ENCODE data around the gene HMG20A.

The HMG20A gene

GRCh38 chr15:77420610-77421369, at the start of gene HMG20A:
HMG20A (plus strand) TSS chr15:77420888; CDS start chr15:77458408, 37,520 bp downstream.
- Histone ChIP-seq H3K9me3 (ENCODE audit: low read depth, low read length) (no peaks in the 10 kb centered on the region), H3K36me3 (ENCODE audit: insufficient read depth, low read length) (no peaks in the 10 kb centered on the region), H3K9ac (ENCODE audit: insufficient read length) (peak within 1 kb of the TSS; percentile 95), H3K4me3 (peak within 1 kb of the TSS; percentile 96), H3K27ac (peak within 1 kb of the TSS; percentile 94)
- DNase-seq (ENCODE audit: low read depth, low spot score): peak; percentile 89
- TF ChIP-seq POLR2AphosphoS5 (IDR thresholded peaks at IDR 0.05; ENCODE audit: borderline replicate concordance, low read depth, low read length): peak; percentile 73; the same call in 1 of the 2 replicates
- no peak for TF ChIP-seq FOXP2 (optimal IDR thresholded peaks at IDR 0.05; ENCODE audit: control extremely low read depth, extremely low read length, insufficient read depth)

- H3K9ac ChIP-seq (ENCODE audit: insufficient read length): no peak overlapping the region
- H3K4me3 ChIP-seq: no peak overlapping the region
- H3K27ac ChIP-seq: no peak overlapping the region
- TF ChIP-seq EZH2 (IDR thresholded peaks at IDR 0.05) (no peak), FOXP2 (optimal IDR thresholded peaks at IDR 0.05; ENCODE audit: control extremely low read depth, extremely low read length, insufficient read depth) (no peak), POLR2AphosphoS5 (IDR thresholded peaks at IDR 0.05; ENCODE audit: borderline replicate concordance, low read depth, low read length) (no peak)
- no peak for DNase-seq (ENCODE audit: low read depth, low spot score)
- H3K9me3 ChIP-seq (ENCODE audit: low read depth, low read length): no peaks in the 10 kb centered on the region
- no peaks in the 10 kb centered on the region for H3K36me3 ChIP-seq (ENCODE audit: insufficient read depth, low read length)
Observed at GRCh38 chr15:77371850-77372563, 48.7 kb upstream of the HMG20A start.

- Histone ChIP-seq H3K4me3 (no peak overlapping the region), H3K36me3 (ENCODE audit: insufficient read depth, low read length) (no peaks in the 10 kb centered on the region), H3K27ac (no peak overlapping the region), H3K9me3 (ENCODE audit: low read depth, low read length) (no peaks in the 10 kb centered on the region), H3K9ac (ENCODE audit: insufficient read length) (no peak overlapping the region)
- TF ChIP-seq FOXP2 (optimal IDR thresholded peaks at IDR 0.05; ENCODE audit: control extremely low read depth, extremely low read length, insufficient read depth) (no peak), EZH2 (IDR thresholded peaks at IDR 0.05) (no peak), POLR2AphosphoS5 (IDR thresholded peaks at IDR 0.05; ENCODE audit: borderline replicate concordance, low read depth, low read length) (no peak)
- no peak for DNase-seq (ENCODE audit: low read depth, low spot score)
Observed at GRCh38 chr15:77373441-77373840, 47.2 kb upstream of the HMG20A start.

- TF ChIP-seq EZH2 (IDR thresholded peaks at IDR 0.05) (no peak), FOXP2 (optimal IDR thresholded peaks at IDR 0.05; ENCODE audit: control extremely low read depth, extremely low read length, insufficient read depth) (no peak), POLR2AphosphoS5 (IDR thresholded peaks at IDR 0.05; ENCODE audit: borderline replicate concordance, low read depth, low read length) (no peak)
- Histone ChIP-seq H3K36me3 (ENCODE audit: insufficient read depth, low read length) (no peaks in the 10 kb centered on the region), H3K9ac (ENCODE audit: insufficient read length) (no peak overlapping the region), H3K27ac (no peak overlapping the region), H3K4me3 (no peak overlapping the region), H3K9me3 (ENCODE audit: low read depth, low read length) (no peaks in the 10 kb centered on the region)
- no peak for DNase-seq (ENCODE audit: low read depth, low spot score)
Observed at GRCh38 chr15:77375133-77375532, 45.6 kb upstream of the HMG20A start.

GRCh38 chr15:77376770-77377169, 43.9 kb upstream of the HMG20A start:
- Histone ChIP-seq H3K27ac (no peak overlapping the region), H3K9me3 (ENCODE audit: low read depth, low read length) (no peaks in the 10 kb centered on the region), H3K36me3 (ENCODE audit: insufficient read depth, low read length) (no peaks in the 10 kb centered on the region), H3K4me3 (no peak overlapping the region), H3K9ac (ENCODE audit: insufficient read length) (no peak overlapping the region)
- DNase-seq (ENCODE audit: low read depth, low spot score): no peak
- TF ChIP-seq POLR2AphosphoS5 (IDR thresholded peaks at IDR 0.05; ENCODE audit: borderline replicate concordance, low read depth, low read length) (no peak), FOXP2 (optimal IDR thresholded peaks at IDR 0.05; ENCODE audit: control extremely low read depth, extremely low read length, insufficient read depth) (no peak), EZH2 (IDR thresholded peaks at IDR 0.05) (no peak)

GRCh38 chr15:77380033-77380432, 40.7 kb upstream of the HMG20A start:
- no peak for DNase-seq (ENCODE audit: low read depth, low spot score)
- TF ChIP-seq POLR2AphosphoS5 (IDR thresholded peaks at IDR 0.05; ENCODE audit: borderline replicate concordance, low read depth, low read length): no peak
- TF ChIP-seq FOXP2 (optimal IDR thresholded peaks at IDR 0.05; ENCODE audit: control extremely low read depth, extremely low read length, insufficient read depth): no peak
- no peak for TF ChIP-seq EZH2 (IDR thresholded peaks at IDR 0.05)
- no peaks in the 10 kb centered on the region for H3K36me3 ChIP-seq (ENCODE audit: insufficient read depth, low read length)
- H3K4me3 ChIP-seq: no peak overlapping the region
- H3K27ac ChIP-seq: no peak overlapping the region
- no peaks in the 10 kb centered on the region for H3K9me3 ChIP-seq (ENCODE audit: low read depth, low read length)
- no peak overlapping the region for H3K9ac ChIP-seq (ENCODE audit: insufficient read length)

- Histone ChIP-seq H3K9me3 (ENCODE audit: low read depth, low read length) (no peaks in the 10 kb centered on the region), H3K36me3 (ENCODE audit: insufficient read depth, low read length) (no peaks in the 10 kb centered on the region), H3K27ac (no peak overlapping the region), H3K4me3 (no peak overlapping the region), H3K9ac (ENCODE audit: insufficient read length) (no peak overlapping the region)
- DNase-seq (ENCODE audit: low read depth, low spot score): no peak
- TF ChIP-seq EZH2 (IDR thresholded peaks at IDR 0.05): no peak
- TF ChIP-seq FOXP2 (optimal IDR thresholded peaks at IDR 0.05; ENCODE audit: control extremely low read depth, extremely low read length, insufficient read depth): no peak
- TF ChIP-seq POLR2AphosphoS5 (IDR thresholded peaks at IDR 0.05; ENCODE audit: borderline replicate concordance, low read depth, low read length): no peak
Observed at GRCh38 chr15:77384086-77384485, 36.6 kb upstream of the HMG20A start.

- H3K4me3 ChIP-seq: no peak overlapping the region
- H3K27ac ChIP-seq: no peak overlapping the region
- H3K9ac ChIP-seq (ENCODE audit: insufficient read length): no peak overlapping the region
- no peaks in the 10 kb centered on the region for H3K36me3 ChIP-seq (ENCODE audit: insufficient read depth, low read length)
- H3K9me3 ChIP-seq (ENCODE audit: low read depth, low read length): no peaks in the 10 kb centered on the region
- DNase-seq (ENCODE audit: low read depth, low spot score): no peak
- TF ChIP-seq POLR2AphosphoS5 (IDR thresholded peaks at IDR 0.05; ENCODE audit: borderline replicate concordance, low read depth, low read length) (no peak), EZH2 (IDR thresholded peaks at IDR 0.05) (no peak), FOXP2 (optimal IDR thresholded peaks at IDR 0.05; ENCODE audit: control extremely low read depth, extremely low read length, insufficient read depth) (no peak)
Observed at GRCh38 chr15:77384589-77385359, 35.9 kb upstream of the HMG20A start.
